Ectodermal cell (in vitro differentiated cells): ENCODE measurements around the gene DDR2.

Experiments used
- H3K27ac ChIP-seq: 2 replicates; pipeline ENCODE4 v1.7.0; 2013; ENCODE audit warnings: mild to moderate bottlenecking, low read depth, low read length; ENCODE audit not compliant: insufficient read depth, poor library complexity, severe bottlenecking
- H3K27me3 ChIP-seq: 2 replicates; pipeline ENCODE4 v1.7.0; 2013; ENCODE audit warnings: mild to moderate bottlenecking, low read length; ENCODE audit not compliant: insufficient read depth, control insufficient read depth, poor library complexity, severe bottlenecking
- H3K36me3 ChIP-seq: one replicate; pipeline ENCODE4 v1.7.0; 2013; ENCODE audit warnings: low read length; ENCODE audit not compliant: control insufficient read depth, insufficient read depth
- H3K4me1 ChIP-seq: one replicate; pipeline ENCODE4 v1.7.0; 2013; ENCODE audit warnings: low read length; ENCODE audit not compliant: control insufficient read depth, insufficient read depth
- H3K4me3 ChIP-seq: 2 replicates; pipeline ENCODE4 v1.7.0; 2013; ENCODE audit warnings: low read depth, low read length, control low read depth; ENCODE audit not compliant: insufficient read depth
- H3K9me3 ChIP-seq: 2 replicates; pipeline ENCODE4 v1.7.0; 2013; ENCODE audit warnings: mild to moderate bottlenecking, low read length, moderate library complexity; ENCODE audit not compliant: control insufficient read depth
- WGBS, 2 experiments: methylation state at CpG; one replicate each; pipeline ENCODE4 v1.1.7; 2013; ENCODE audit warnings: missing lambda C conversion rate in 2 of 2; 5-methylcytosine and 5-hydroxymethylcytosine counted together

The DDR2 gene

DNA sequence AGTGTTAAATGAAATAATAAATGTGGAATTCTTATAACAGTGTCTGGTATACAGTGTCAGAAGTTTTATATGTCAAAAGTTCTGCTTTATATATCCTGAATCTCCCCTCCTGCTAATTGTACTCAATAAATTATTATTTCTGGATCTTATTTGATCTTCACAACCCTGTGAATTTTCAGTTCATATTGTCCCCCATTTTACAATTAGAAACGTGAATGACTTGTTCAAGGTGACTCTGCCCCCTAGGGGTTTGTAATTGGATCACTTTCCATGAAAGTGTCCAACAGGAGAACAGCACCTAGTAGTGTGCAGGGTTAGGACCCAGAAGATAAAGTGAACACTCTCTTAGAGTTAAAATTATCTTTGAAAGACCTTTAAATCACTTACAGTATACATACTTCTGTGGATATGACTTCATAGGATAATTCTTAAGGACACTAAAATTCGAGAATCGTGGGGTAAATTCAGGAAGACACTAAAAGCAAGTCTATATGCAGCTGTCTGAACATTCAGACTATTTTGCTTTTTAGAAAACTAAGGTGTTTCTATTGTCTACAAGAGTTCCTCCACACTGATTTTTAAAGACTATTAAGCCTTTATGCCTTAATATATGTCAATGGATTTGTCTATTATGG is 4.5 kb upstream of the DDR2 start:
- 63 to 64% methylated on average over 3 of the region's 3 CpGs for WGBS, 2 experiments
- H3K4me1 ChIP-seq, result no peaks in the 10 kb centered on the region

DNA sequence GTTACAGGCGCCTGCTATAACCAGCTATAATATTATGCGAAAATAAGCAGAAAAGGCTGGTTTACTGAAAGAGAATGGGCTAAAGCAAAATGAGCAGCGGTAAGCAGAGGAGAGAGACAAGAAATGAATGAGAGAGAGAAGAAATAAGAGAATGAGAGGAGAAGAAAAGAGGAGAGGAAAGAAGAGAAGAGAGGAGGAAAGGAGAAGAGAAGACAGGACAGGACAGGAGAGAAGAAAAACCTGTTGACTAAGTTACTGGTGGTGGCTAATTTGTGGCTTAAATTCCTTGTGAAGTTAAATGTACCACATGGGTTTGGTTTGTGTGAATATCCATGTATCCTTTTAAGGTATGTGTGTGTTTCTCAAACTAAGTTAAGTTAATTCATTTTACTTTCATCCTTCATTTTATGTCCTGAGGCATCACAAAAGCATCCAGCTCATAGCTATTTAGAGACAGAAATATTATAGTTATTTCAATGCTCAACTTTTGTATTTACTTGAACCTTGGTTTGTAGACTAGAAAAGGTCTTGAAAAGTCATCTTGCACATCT is 3.1 kb upstream of the DDR2 start:
- no peaks in the 10 kb centered on the region for H3K4me1 ChIP-seq
- no peak overlapping the region for H3K4me3 ChIP-seq
- no peaks in the 10 kb centered on the region for H3K36me3 ChIP-seq
- H3K9me3 ChIP-seq, result no peaks in the 10 kb centered on the region
- no peaks in the 10 kb centered on the region for H3K27me3 ChIP-seq
- 94% methylated on average over 3 of the region's 3 CpGs for WGBS, 2 experiments
- H3K27ac ChIP-seq, result no peak overlapping the region

More for the DNA sequence above, 4.5 kb upstream of the DDR2 start:
- H3K36me3 ChIP-seq, result no peaks in the 10 kb centered on the region
- no peak overlapping the region for H3K27ac ChIP-seq
- H3K9me3 ChIP-seq, result no peaks in the 10 kb centered on the region
- H3K4me3 ChIP-seq, result no peak overlapping the region
- H3K27me3 ChIP-seq, result no peaks in the 10 kb centered on the region

DNA sequence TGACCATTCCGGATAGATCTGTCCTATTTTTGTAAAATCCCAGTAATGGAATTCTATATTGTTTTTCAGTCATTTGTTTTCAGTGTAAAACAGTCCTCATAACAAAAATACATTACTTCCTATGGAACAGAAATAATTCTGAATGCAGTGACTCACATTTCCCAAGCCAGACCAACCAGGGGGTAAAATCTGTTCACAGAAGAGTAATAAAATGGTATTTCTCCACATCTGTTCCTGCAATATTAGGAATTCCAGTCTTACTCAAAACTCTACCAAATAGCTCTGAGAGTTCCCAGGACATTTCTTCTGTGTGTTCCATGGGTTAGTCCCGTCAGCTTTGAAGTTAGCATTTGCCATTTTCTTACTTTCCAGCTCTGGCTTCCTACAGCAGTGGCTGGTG is 2.6 kb upstream of the DDR2 start:
- H3K27ac ChIP-seq, result no peak overlapping the region
- no peak overlapping the region for H3K4me3 ChIP-seq
- WGBS, 2 experiments, result 94 to 96% methylated on average over 1 to 2 of the region's 2 CpGs
- no peaks in the 10 kb centered on the region for H3K27me3 ChIP-seq
- no peaks in the 10 kb centered on the region for H3K36me3 ChIP-seq
- H3K4me1 ChIP-seq, result no peaks in the 10 kb centered on the region
- no peaks in the 10 kb centered on the region for H3K9me3 ChIP-seq

DNA sequence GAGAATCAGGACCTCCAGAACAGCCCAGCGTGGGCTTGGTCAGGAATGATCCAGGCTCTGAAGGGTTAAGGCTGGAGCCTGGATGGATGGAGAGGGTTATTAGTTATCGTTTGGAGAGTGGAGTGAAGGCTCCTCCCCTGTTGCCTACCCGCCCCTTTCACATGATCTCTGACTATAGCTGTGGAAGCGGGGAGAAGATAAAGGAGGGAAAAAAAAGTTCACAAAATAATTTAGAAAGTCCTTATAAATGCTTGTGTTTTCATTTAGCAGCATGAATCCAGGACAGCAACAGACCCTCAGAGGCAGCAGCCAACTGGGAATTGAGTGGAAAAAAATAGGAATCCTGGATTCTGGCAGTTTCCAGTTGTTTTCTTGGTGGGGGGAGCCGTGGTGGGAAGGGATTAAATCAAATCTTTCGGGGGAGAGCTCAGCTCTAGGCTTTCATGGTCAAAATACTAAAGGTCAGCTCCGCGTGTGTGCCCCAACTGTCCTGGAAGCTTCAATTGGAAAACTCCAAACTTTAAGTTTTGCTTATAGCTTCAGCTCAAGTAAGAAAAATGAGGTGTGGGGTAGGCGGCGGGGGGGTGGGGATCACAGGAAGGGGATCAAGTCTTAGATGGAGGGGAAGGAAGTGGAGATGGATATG is 595 bp upstream of the DDR2 start:
- no peak overlapping the region for H3K4me3 ChIP-seq
- H3K4me1 ChIP-seq, result no peaks in the 10 kb centered on the region
- H3K27ac ChIP-seq, result no peak overlapping the region
- H3K36me3 ChIP-seq, result no peaks in the 10 kb centered on the region
- no peaks in the 10 kb centered on the region for H3K27me3 ChIP-seq
- WGBS, 2 experiments, result 79 to 87% methylated on average over 9 to 10 of the region's 10 CpGs
- no peaks in the 10 kb centered on the region for H3K9me3 ChIP-seq

DNA sequence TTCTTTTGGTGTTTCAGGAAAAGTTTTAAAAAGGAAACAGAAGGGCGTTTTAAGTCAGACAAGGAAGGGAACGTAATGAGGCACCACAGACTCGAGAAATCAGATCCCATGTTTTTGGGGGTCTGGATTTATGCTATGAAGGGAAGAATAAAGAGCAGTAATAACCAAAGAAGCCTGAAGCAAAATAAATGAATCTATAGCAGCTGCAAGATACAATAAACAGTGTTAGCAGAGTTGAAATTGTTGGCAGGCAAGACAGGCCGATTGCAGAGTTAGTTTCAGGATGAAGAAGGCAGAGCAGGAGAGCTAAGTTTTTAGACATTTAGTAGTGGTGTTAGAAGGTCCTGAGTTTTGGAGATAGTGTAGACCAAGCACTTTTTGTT is 425 bp downstream of the DDR2 start:
- H3K4me1 ChIP-seq, result no peaks in the 10 kb centered on the region
- H3K27me3 ChIP-seq, result no peaks in the 10 kb centered on the region
- no peaks in the 10 kb centered on the region for H3K36me3 ChIP-seq
- WGBS, 2 experiments, result 89 to 94% methylated on average over 4 of the region's 4 CpGs
- no peak overlapping the region for H3K27ac ChIP-seq
- H3K9me3 ChIP-seq, result no peaks in the 10 kb centered on the region
- no peak overlapping the region for H3K4me3 ChIP-seq

DNA sequence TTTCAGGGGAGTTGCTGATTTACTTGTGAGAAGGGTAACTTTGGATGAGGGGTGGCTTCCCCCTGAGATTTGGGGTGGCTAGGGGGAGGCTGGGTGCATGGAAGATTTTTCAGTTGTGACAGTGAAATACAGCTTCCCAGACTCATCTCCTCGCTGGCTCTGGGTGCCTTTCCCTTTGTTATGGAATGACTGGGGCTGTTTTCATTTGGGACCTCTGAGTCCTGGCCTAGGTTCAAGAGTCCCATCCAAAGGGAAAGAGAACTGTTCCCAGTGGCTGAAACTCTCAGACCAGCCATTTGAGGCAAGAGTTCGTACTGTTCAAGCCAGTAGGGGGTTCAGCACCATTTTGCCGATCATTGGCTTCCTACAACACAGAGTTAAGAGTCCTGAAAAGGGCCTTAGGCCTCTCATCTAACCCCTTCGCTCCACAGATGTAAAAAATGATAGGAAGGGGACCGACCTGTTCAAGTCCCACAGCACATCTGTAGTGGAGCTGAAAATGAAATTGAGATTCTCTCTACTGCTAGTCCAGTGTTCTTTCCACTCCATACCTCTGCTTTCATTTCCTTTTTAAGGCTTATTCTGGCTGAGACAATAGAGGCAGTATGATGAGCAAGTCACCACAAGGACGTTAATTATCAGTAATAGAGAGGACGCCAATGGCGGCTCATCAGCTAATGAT is 958 bp downstream of the DDR2 start:
- no peaks in the 10 kb centered on the region for H3K36me3 ChIP-seq
- no peaks in the 10 kb centered on the region for H3K4me1 ChIP-seq
- no peak overlapping the region for H3K27ac ChIP-seq
- no peaks in the 10 kb centered on the region for H3K27me3 ChIP-seq
- 91% methylated on average over 8 of the region's 8 CpGs for WGBS, 2 experiments
- H3K4me3 ChIP-seq, result no peak overlapping the region
- H3K9me3 ChIP-seq, result no peaks in the 10 kb centered on the region

DNA sequence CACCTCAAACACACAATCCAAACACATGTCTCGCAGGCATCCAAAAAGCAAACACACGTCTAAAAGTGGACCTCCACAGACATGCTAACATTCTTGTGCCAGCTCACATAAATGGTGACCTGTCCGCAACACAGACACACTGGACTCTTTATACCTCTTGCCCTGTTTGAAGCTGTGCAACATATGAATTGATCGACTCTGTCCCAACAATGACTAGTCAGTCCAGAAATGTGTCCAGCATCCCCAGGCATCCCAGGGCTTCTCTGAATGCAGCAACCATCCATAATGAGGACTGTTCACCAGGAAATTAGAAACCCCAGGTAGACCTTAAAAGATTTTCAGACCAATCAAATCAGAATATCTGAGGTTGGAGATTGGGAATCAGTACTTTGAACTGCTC is 3.2 kb downstream of the DDR2 start:
- Histone ChIP-seq H3K36me3 (no peaks in the 10 kb centered on the region), H3K4me1 (no peaks in the 10 kb centered on the region), H3K4me3 (no peak overlapping the region), H3K27ac (no peak overlapping the region), H3K27me3 (no peaks in the 10 kb centered on the region), H3K9me3 (no peaks in the 10 kb centered on the region)
- 92 to 93% methylated on average over 4 of the region's 4 CpGs for WGBS, 2 experiments

DNA sequence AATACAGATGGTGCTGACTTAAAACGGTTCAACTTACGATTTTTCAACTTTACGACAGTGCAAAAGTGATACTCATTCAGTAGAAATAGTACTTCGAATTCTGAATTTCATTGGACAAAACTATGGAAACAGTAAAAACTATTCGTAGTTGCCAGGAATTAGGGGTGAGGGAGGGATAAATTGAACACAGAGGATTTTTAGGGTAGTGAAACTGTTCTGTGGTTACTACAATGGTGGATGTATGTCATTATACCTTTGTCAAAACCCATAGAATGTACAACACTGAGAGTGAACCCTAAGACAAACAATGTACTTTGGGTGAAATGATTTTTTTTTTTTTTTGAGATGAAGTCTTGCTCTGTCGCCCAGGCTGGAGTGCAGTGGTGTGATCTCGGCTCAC is 7.5 kb downstream of the DDR2 start:
- Histone ChIP-seq H3K36me3 (no peaks in the 10 kb centered on the region), H3K4me1 (no peaks in the 10 kb centered on the region), H3K9me3 (no peaks in the 10 kb centered on the region), H3K27me3 (no peaks in the 10 kb centered on the region), H3K4me3 (no peak overlapping the region), H3K27ac (no peak overlapping the region)
- 93 to 95% methylated on average over 7 of the region's 7 CpGs for WGBS, 2 experiments

DNA sequence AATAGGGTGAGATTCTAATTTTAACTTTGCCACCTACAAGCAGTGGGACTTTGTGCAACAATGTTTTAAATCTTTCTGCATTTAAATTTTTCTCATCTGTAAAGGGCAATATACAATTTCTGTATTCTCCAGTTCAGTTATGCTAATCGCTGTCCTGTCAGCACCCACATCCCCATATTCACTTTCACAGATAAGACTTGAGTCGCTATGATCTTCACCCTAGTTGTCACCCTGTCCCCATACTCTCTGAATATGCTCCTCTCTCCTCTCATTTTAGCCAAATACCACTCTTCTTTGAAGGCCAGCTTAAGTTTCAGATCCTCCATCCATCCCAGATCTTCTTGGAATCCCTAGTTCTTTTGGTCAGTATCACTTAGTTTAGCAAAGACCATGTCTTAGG is 8.8 kb downstream of the DDR2 start:
- Histone ChIP-seq H3K27ac (no peak overlapping the region), H3K36me3 (no peaks in the 10 kb centered on the region), H3K4me1 (no peaks in the 10 kb centered on the region), H3K27me3 (no peaks in the 10 kb centered on the region), H3K4me3 (no peak overlapping the region), H3K9me3 (no peaks in the 10 kb centered on the region)
- whole genome bisulfite sequencing, 2 experiments, result 86 to 93% methylated on average over 2 of the region's 2 CpGs

DNA sequence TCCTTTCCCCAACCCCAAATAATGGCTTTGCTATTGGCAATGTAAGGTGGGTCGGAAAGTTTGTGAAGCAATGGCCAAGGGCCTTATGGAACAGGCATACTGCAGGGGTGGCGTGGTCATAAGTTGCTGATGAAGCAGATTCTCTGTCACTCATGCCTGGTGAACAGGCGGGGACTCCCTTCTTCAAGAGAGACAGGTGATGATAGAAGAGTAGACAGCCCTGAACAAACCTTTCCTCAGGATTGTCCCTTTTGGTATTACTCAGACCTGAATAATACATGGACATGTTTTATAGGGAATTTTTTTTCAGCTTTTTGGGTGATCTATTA is 12.7 kb downstream of the DDR2 start:
- H3K4me1 ChIP-seq, result no peaks in the 10 kb centered on the region
- no peak overlapping the region for H3K4me3 ChIP-seq
- 95 to 98% methylated on average over 3 of the region's 3 CpGs for WGBS, 2 experiments
- H3K27me3 ChIP-seq, result no peaks in the 10 kb centered on the region
- H3K36me3 ChIP-seq, result no peaks in the 10 kb centered on the region
- no peaks in the 10 kb centered on the region for H3K9me3 ChIP-seq
- no peak overlapping the region for H3K27ac ChIP-seq
